Stomach (tissue), 19 donors: ENCODE measurements around the gene ATP5ME. TPM values are rescaled to one million over a fixed set of nuclear protein-coding genes. Genes with fewer than 3 reads are reported as not detected.

Source experiments
- DNase-seq, 2 donors: peaks; one replicate each; pipeline versions ENCODE4 v3.0.0 to v3.0.0-alpha.2; 2013 to 2019
- H3K27ac ChIP-seq, 5 donors: fragments of 200-600 bp in 4 of 5; sonication (generic) in 4 of 5; one replicate each; pipeline ENCODE4 v1.5.1; 2013 to 2019; ENCODE audit warnings: mild to moderate bottlenecking in 1 of 5, moderate library complexity in 1 of 5
- H3K27me3 ChIP-seq, 3 donors: fragments of 200-600 bp; sonication (generic); one replicate each; pipeline ENCODE4 v1.5.1; 2017 to 2019; ENCODE audit warnings: mixed run types in 1 of 3
- H3K36me3 ChIP-seq, 4 donors: fragments of 200-600 bp; sonication (generic); 1 replicate in 3 of 4; 2 replicates in 1 of 4; pipeline ENCODE4 v1.5.1; 2016 to 2019
- H3K4me1 ChIP-seq, 4 donors: fragments of 200-600 bp; sonication (generic); one replicate each; pipeline ENCODE4 v1.5.1; 2016 to 2019
- H3K4me3 ChIP-seq, 4 donors: fragments of 200-600 bp; sonication (generic) in 3 of 4; one replicate each; pipeline ENCODE4 v1.5.1; 2016 to 2019; ENCODE audit warnings: mild to moderate bottlenecking in 1 of 4
- H3K9me3 ChIP-seq, 4 donors: fragments of 200-600 bp; sonication (generic); one replicate each; pipeline ENCODE4 v1.5.1; 2016 to 2019
- CTCF ChIP-seq, 7 experiments: fragments of 450-650 bp in 4 of 7; fragments of 200-600 bp in 3 of 7; sonication (generic) in 3 of 7; IDR thresholded peaks; one replicate each; pipeline ENCODE4 v1.5.1; 2016 to 2019; ENCODE audit warnings: antibody characterized with exemption in 7 of 7, control low read depth in 2 of 7, mild to moderate bottlenecking in 1 of 7
- EP300 ChIP-seq: sonication (generic); formaldehyde crosslinking; IDR thresholded peaks from one replicate; pipeline ENCODE4 v1.6.1; 2017; ENCODE audit warnings: antibody characterized with exemption
- POLR2A ChIP-seq, 4 donors: fragments of 450-650 bp; IDR thresholded peaks; one replicate each; pipeline ENCODE4 v1.6.1; 2016; ENCODE audit warnings: antibody characterized with exemption in 4 of 4, control low read depth in 2 of 4, mild to moderate bottlenecking in 1 of 4, moderate library complexity in 1 of 4
- POLR2AphosphoS5 ChIP-seq, 3 donors: sonication (generic); formaldehyde crosslinking; IDR thresholded peaks; one replicate each; pipeline ENCODE4 v1.6.1; 2016; ENCODE audit warnings: antibody characterized with exemption in 3 of 3
- WGBS, 5 donors: extraction: QIAGEN DNeasy Blood & Tissue Kit in 3 of 5; methylation state at CpG; one replicate each; pipeline versions ENCODE4 v1.1.5 to v1.1.7; 2013 to 2018; 5-methylcytosine and 5-hydroxymethylcytosine counted together
- intact Hi-C: fragments of 100-400 bp; cut with DNase I; formaldehyde crosslinking; loops from one replicate; pipeline ENCODE4 v1.15.1; 2023; ENCODE audit warnings: low total_unique reads
- long read RNA-seq, 10 donors: transcript quantifications; one replicate each; lab custom pipeline, GENCODE V29; 2026
- polyA plus RNA-seq, 3 donors: library from polyadenylated mRNA; stranded (reverse); fragments of 200-250 nt; gene quantifications; one replicate each; pipeline ENCODE4 v1.2.3, GENCODE V29; 2013
- total RNA-seq, 5 donors: library from RNA; depleted of rRNA; stranded (reverse); fragments of >200 nt; gene quantifications; one replicate each; pipeline versions ENCODE4 v1.1.0 to v1.2.3, GENCODE V29; 2014 to 2016
- donor health status: healthy with polysubstance abuse.
- donor health status: Bipolar disorder and iron deficiency.
- donor health status: healthy.

Gene ATP5ME, protein sequence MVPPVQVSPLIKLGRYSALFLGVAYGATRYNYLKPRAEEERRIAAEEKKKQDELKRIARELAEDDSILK
- total RNA-seq, result 100 to 1,000 TPM in 3 of 5 donors, 10 to 100 TPM in 1, 1 to 10 TPM in 1; 8.0 to 842 (median 169) TPM
- polyA plus RNA-seq, result 100 to 1,000 TPM; 742 to 876 (median 853) TPM
- long read RNA-seq, donor 1, transcript ATP5ME-205 (3 exons, 393 nt), result minor isoform, 11 of 112 reads
- long read RNA-seq, donor 1, transcript ATP5ME-201 (4 exons, 365 nt), result major isoform, 88 of 112 reads
- long read RNA-seq, donor 1, transcript ATP5ME-204 (2 exons, 247 nt), result minor isoform, 10 of 112 reads
- long read RNA-seq, donor 1, partial matches to known transcripts, result 0 of 112 reads
- long read RNA-seq, donor 1, other reads (novel, unspliced or antisense), result 0 of 112 reads
- long read RNA-seq, donor 2, transcript ATP5ME-205 (3 exons, 393 nt), result minor isoform, 11 of 133 reads
- long read RNA-seq, donor 2, transcript ATP5ME-201 (4 exons, 365 nt), result major isoform, 107 of 133 reads
- long read RNA-seq, donor 2, transcript ATP5ME-202 (3 exons, 300 nt), result minor isoform, 7 of 133 reads
- long read RNA-seq, donor 2, partial matches to known transcripts, result 5 of 133 reads
- long read RNA-seq, donor 2, other reads (novel, unspliced or antisense), result 0 of 133 reads
- long read RNA-seq, donor 3, transcript ATP5ME-205 (3 exons, 393 nt), result minor isoform, 11 of 180 reads
- long read RNA-seq, donor 3, transcript ATP5ME-204 (2 exons, 247 nt), result minor isoform, 12 of 180 reads
- long read RNA-seq, donor 3, transcript ATP5ME-201 (4 exons, 365 nt), result major isoform, 150 of 180 reads
- long read RNA-seq, donor 3, partial matches to known transcripts, result 0 of 180 reads
- long read RNA-seq, donor 3, other reads (novel, unspliced or antisense), result 5 of 180 reads
- long read RNA-seq, donor 4, transcript ATP5ME-201 (4 exons, 365 nt), result major isoform, 24 of 31 reads
- long read RNA-seq, donor 4, partial matches to known transcripts, result 0 of 31 reads
- long read RNA-seq, donor 4, other reads (novel, unspliced or antisense), result 0 of 31 reads
- long read RNA-seq, donor 5, transcript ATP5ME-201 (4 exons, 365 nt), result major isoform, 151 of 188 reads
- long read RNA-seq, donor 5, transcript ATP5ME-204 (2 exons, 247 nt), result minor isoform, 12 of 188 reads
- long read RNA-seq, donor 5, transcript ATP5ME-205 (3 exons, 393 nt), result minor isoform, 18 of 188 reads
- long read RNA-seq, donor 5, partial matches to known transcripts, result 0 of 188 reads
- long read RNA-seq, donor 5, other reads (novel, unspliced or antisense), result 5 of 188 reads
- long read RNA-seq, donor 6, result 0 reads
- long read RNA-seq, donor 7, transcript ATP5ME-201 (4 exons, 365 nt), result major isoform, 193 of 247 reads
- long read RNA-seq, donor 7, transcript ATP5ME-205 (3 exons, 393 nt), result minor isoform, 25 of 247 reads
- long read RNA-seq, donor 7, transcript ATP5ME-204 (2 exons, 247 nt), result minor isoform, 17 of 247 reads
- long read RNA-seq, donor 7, transcript ATP5ME-202 (3 exons, 300 nt), result minor isoform, 12 of 247 reads
- long read RNA-seq, donor 7, partial matches to known transcripts, result 0 of 247 reads
- long read RNA-seq, donor 7, other reads (novel, unspliced or antisense), result 0 of 247 reads
- long read RNA-seq, donor 8, transcript ATP5ME-205 (3 exons, 393 nt), result minor isoform, 29 of 257 reads
- long read RNA-seq, donor 8, transcript ATP5ME-202 (3 exons, 300 nt), result minor isoform, 5 of 257 reads
- long read RNA-seq, donor 8, transcript ATP5ME-204 (2 exons, 247 nt), result minor isoform, 12 of 257 reads
- long read RNA-seq, donor 8, transcript ATP5ME-201 (4 exons, 365 nt), result major isoform, 205 of 257 reads
- long read RNA-seq, donor 8, partial matches to known transcripts, result 5 of 257 reads
- long read RNA-seq, donor 8, other reads (novel, unspliced or antisense), result 0 of 257 reads
- long read RNA-seq, donor 9, transcript ATP5ME-204 (2 exons, 247 nt), result minor isoform, 49 of 338 reads
- long read RNA-seq, donor 9, transcript ATP5ME-205 (3 exons, 393 nt), result minor isoform, 35 of 338 reads
- long read RNA-seq, donor 9, transcript ATP5ME-201 (4 exons, 365 nt), result major isoform, 233 of 338 reads
- long read RNA-seq, donor 9, transcript ATP5ME-202 (3 exons, 300 nt), result minor isoform, 7 of 338 reads
- long read RNA-seq, donor 9, partial matches to known transcripts, result 9 of 338 reads
- long read RNA-seq, donor 9, other reads (novel, unspliced or antisense), result 5 of 338 reads
- long read RNA-seq, donor 10, transcript ATP5ME-201 (4 exons, 365 nt), result major isoform, 49 of 59 reads
- long read RNA-seq, donor 10, transcript ATP5ME-205 (3 exons, 393 nt), result minor isoform, 6 of 59 reads
- long read RNA-seq, donor 10, partial matches to known transcripts, result 0 of 59 reads
- long read RNA-seq, donor 10, other reads (novel, unspliced or antisense), result 0 of 59 reads

- Histone ChIP-seq H3K4me3 (peak within 1 kb of the TSS; percentile 81 to 96 (median 88)), H3K27me3 (peaks cover 0 to 10% (median 0%) of the 10 kb centered on the region in 3 donors), H3K9me3 (no peaks in the 10 kb centered on the region), H3K4me1 (peaks cover 17 to 53% (median 48%) of the 10 kb centered on the region in 4 donors), H3K27ac (peak within 1 kb of the TSS; percentile 93 to 99 (median 97)), H3K36me3 (peaks cover 15 to 31% (median 28%) of the 10 kb centered on the region in 4 donors)
- intact Hi-C loops, result no loop called here
- peak; percentile 98 to 99 for DNase-seq
- WGBS, 5 donors, result 0 to 1% (median 0%) methylated on average over 7 to 83 of the region's 84 CpGs
- TF ChIP-seq POLR2AphosphoS5 (IDR thresholded peaks at IDR 0.05) (peak; percentile 88 to 99 (median 95)), POLR2A (IDR thresholded peaks at IDR 0.05) (no peak), EP300 (no peak), CTCF (IDR thresholded peaks at IDR 0.05) (peak in 6 of 7 experiments; percentile 79 to 99 (median 90))
Observed at GRCh38 chr4:674172-675035, at the start of gene ATP5ME, which contains the start of gene MYL5. TSS of gene ATP5ME (minus strand) at chr4:674276. CDS start at chr4:674247, 29 bp downstream. TSS of gene MYL5 (plus strand) at chr4:674542. CDS start at chr4:678027, 3,485 bp downstream.

- WGBS, 5 donors, result 97 to 98% (median 97%) methylated on average over 42 to 61 of the region's 61 CpGs
- intact Hi-C loops, result no loop called here
Observed at GRCh38 chr4:722851-723360, 48.8 kb upstream of the ATP5ME start.

More at GRCh38 chr4:722851-723360, 48.8 kb upstream of the ATP5ME start:
- no peak for DNase-seq
- no peaks in the 10 kb centered on the region for H3K9me3 ChIP-seq
- TF ChIP-seq POLR2AphosphoS5 (IDR thresholded peaks at IDR 0.05) (no peak), EP300 (no peak), CTCF (IDR thresholded peaks at IDR 0.05) (no peak), POLR2A (IDR thresholded peaks at IDR 0.05) (no peak)
- H3K27ac ChIP-seq, result no peak overlapping the region
- H3K36me3 ChIP-seq, result peaks cover 0 to 31% (median 25%) of the 10 kb centered on the region in 4 donors
- no peak overlapping the region for H3K4me3 ChIP-seq
- H3K4me1 ChIP-seq, result peaks cover 14 to 55% (median 31%) of the 10 kb centered on the region in 4 donors
- H3K27me3 ChIP-seq, result no peaks in the 10 kb centered on the region
